ENCODE results near the gene TFAP2A. TPM values are rescaled to one million over a fixed set of nuclear protein-coding genes. Genes with fewer than 3 reads are reported as not detected.

TFAP2A gene
- under 1 TPM in 1 of 4 donors, not detected in 3; 0.16 TPM for total RNA-seq

- no peak for TF ChIP-seq CTCF (IDR thresholded peaks at IDR 0.05; ENCODE audit: low read depth)
These were observed at the start of gene TFAP2A for GRCh38 chr6:10414756-10415616. TFAP2A (minus strand) TSS chr6:10415074; CDS start chr6:10414991, 83 bp downstream.

- no peak for TF ChIP-seq CTCF (IDR thresholded peaks at IDR 0.05; ENCODE audit: low read depth)
These were observed 48.9 kb upstream of the TFAP2A start for GRCh38 chr6:10463491-10464481.

- TF ChIP-seq CTCF (IDR thresholded peaks at IDR 0.05; ENCODE audit: low read depth): no peak
These were observed 48.2 kb upstream of the TFAP2A start for GRCh38 chr6:10463040-10463439.

- no peak for TF ChIP-seq CTCF (IDR thresholded peaks at IDR 0.05; ENCODE audit: low read depth)
These were observed 47.0 kb upstream of the TFAP2A start for GRCh38 chr6:10461850-10462249.

- no peak for TF ChIP-seq CTCF (IDR thresholded peaks at IDR 0.05; ENCODE audit: low read depth)
These were observed 45.2 kb upstream of the TFAP2A start for GRCh38 chr6:10460096-10460495.

- TF ChIP-seq CTCF (IDR thresholded peaks at IDR 0.05; ENCODE audit: low read depth): no peak
These were observed 43.4 kb upstream of the TFAP2A start for GRCh38 chr6:10458287-10458686.

GRCh38 chr6:10453596-10453995, 38.7 kb upstream of the TFAP2A start:
- no peak for TF ChIP-seq CTCF (IDR thresholded peaks at IDR 0.05; ENCODE audit: low read depth)

Measured in subcutaneous adipose tissue (tissue), 4 donors.